Subcutaneous adipose tissue (tissue), 4 donors: ENCODE results near the gene FAM89B. TPM values are rescaled to one million over a fixed set of nuclear protein-coding genes. Genes with fewer than 3 reads are reported as not detected.

Source experiments
- total RNA-seq, 4 donors: library from RNA; depleted of rRNA; stranded (reverse); fragments of >200 nt; gene quantifications; one replicate each; pipeline ENCODE4 v1.1.0, GENCODE V29; 2016
- TF ChIP-seq, protein P1 (sequence below): fragments of 450-650 bp; IDR thresholded peaks from one replicate; pipeline ENCODE4 v1.5.1; 2016; ENCODE audit warnings: low read depth, mild to moderate bottlenecking, control low read depth, antibody characterized with exemption, moderate library complexity

The FAM89B gene
- total RNA-seq, 4 donors from 2014 or later = 15.2 to 48.8 (median 31.0) TPM

DNA sequence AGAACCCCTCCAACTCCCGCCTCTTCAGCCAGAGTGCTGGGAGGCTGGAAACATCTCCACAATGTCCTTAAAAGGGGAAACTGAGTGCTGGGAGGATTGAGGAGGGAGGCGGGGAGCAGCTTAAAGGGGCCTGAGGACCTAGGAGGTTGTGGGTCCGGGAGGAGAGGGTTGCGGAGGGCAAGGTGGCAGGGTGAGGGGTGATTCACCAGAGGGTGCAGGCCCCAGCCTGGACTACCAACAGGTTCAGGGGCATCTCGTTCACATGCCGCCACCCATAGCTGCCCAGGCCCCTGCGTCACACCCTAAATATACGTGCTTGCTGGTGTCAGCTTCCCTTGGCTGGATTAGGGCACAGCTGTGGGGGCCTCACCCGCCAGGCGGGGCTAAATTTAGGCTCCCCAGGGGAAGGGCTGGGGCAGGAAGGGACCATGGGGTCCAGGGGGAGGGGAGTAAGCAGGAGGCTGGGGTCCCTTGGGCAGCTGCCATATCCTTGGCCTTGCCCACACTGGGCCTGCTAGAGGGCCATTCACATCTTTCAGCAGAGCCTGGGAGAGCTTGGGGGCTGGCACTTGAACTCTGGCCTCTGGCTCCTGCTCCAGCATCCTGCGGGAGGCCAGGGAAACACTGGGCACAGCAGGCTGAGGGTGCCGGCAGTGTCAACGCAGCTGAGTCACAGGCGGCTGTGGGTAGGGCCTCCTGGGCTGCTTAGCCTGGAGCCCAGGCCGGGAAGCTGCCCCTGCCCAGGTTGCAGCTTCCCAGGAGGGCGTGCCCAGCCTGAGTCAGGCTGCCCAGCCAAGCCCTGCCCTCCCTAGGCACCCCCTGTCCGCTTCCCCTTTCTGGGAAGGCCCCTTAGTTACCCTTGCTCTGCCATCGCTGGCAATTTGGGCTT is 4.8 kb downstream of the FAM89B start:
- TF ChIP-seq, protein P1, sequence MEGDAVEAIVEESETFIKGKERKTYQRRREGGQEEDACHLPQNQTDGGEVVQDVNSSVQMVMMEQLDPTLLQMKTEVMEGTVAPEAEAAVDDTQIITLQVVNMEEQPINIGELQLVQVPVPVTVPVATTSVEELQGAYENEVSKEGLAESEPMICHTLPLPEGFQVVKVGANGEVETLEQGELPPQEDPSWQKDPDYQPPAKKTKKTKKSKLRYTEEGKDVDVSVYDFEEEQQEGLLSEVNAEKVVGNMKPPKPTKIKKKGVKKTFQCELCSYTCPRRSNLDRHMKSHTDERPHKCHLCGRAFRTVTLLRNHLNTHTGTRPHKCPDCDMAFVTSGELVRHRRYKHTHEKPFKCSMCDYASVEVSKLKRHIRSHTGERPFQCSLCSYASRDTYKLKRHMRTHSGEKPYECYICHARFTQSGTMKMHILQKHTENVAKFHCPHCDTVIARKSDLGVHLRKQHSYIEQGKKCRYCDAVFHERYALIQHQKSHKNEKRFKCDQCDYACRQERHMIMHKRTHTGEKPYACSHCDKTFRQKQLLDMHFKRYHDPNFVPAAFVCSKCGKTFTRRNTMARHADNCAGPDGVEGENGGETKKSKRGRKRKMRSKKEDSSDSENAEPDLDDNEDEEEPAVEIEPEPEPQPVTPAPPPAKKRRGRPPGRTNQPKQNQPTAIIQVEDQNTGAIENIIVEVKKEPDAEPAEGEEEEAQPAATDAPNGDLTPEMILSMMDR = no peak

DNA sequence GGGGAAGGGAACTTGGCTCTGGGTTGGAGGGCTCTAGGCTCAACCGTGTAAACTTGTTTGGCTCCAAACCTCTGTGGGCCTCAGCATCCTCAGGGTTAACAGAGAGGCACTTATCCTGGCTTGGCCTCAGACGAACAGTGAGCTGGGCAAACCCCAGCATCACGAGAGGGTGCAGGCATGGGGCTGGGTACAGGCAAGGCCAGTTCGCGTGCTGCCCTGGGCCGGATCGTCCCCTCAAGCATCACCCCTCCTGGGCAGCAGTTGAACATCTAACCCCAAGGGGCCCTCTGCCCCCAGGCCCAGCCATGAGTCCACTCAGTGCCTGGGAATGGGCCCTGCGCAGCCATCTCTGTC is 5.4 kb downstream of the FAM89B start:
- TF ChIP-seq, protein P1 = no peak

GRCh38 chr11:65578134-65578533 is 5.8 kb downstream of the FAM89B start:
- TF ChIP-seq, protein P1 = no peak

DNA sequence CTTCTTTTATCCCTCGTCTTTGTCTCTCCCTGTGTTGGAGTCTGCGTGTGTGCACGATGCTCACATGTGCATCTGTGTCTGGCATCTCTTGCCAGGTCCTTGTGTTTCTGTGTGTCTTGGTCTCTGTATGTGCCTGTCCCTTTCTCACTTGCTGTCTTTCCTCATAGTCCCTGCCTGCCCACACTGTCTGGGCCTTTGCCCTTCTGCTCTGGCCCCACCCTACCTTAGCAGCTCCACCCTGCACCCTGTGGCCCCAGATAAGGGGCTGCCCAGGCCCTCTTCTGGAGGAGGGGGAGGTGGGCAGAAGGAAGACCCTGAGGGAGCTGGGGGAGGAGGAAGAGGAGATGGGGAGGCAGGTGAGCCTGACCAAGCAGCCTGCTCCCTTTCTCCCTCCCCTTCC is 6.3 kb downstream of the FAM89B start:
- TF ChIP-seq, protein P1 = no peak

DNA sequence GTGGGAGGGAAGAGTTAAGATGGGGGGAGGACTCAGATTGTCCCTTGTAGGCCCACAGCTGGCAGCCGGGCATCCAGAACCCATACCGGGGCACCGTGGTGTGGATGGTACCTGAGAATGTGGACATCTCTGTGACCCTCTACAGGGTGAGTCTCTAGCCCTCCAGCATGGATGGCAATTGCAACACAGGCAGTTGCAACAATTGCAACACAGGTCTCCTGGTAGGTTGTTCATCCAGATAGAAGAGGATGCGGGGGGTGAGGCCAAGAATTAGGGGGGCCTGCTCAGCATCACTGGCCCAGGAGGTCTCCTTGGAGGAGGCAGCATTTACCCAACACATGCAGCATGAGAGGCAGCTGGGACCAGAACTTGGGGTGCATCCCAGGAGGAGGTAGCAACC is 7.0 kb downstream of the FAM89B start:
- TF ChIP-seq, protein P1 = no peak

GRCh38 chr11:65580031-65580692 is 7.8 kb downstream of the FAM89B start:
- TF ChIP-seq, protein P1 = no peak

- TF ChIP-seq, protein P1 = no peak
These were observed 8.4 kb downstream of the FAM89B start for GRCh38 chr11:65580756-65581155.
